ENCODE measurements around the gene CSF1R. TPM values are rescaled to one million over a fixed set of nuclear protein-coding genes. Genes with fewer than 3 reads are reported as not detected.
A peak's percentile ranks its signal among the peaks of the same experiment; 100 is the strongest.

Gene CSF1R
- total RNA-seq, 2 donors from 2014 or later, result 30.8 to 55.1 TPM

GRCh38 chr5:150122158-150122510, 35.8 kb upstream of the CSF1R start:
- DNase-seq (ENCODE audit: low spot score), result peak; percentile 77
- intact Hi-C loops (cut with DNase I), result no loop called here

- peak; percentile 40 for DNase-seq (ENCODE audit: low spot score)
- intact Hi-C loops (cut with DNase I), result no loop called here
Measured at GRCh38 chr5:150121448-150122157, 35.2 kb upstream of the CSF1R start.

GRCh38 chr5:150120617-150121447, 34.5 kb upstream of the CSF1R start:
- peak; percentile 68 for DNase-seq (ENCODE audit: low spot score)
- intact Hi-C loops (cut with DNase I), result no loop called here

DNA sequence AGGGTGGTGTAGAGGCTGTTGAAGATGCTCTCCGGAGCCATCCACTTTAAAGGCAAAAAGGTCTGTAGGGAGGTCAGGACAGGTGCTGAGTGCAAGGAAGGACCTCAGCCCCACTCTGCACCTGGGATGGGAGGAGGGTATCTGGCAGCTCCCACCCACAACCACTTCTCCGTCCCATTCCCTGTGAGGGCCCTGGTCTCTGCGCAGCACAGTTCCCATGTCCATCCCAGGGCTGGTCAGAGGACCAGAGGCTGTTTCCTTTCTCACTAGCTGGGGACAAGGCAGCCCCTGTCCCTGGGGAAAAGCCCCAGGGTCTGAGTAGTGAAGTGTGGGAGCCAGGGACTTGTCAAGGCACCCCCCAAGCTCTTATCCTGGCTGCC, 33.7 kb upstream of the CSF1R start:
- intact Hi-C loops (cut with DNase I), result no loop called here
- peak; percentile 67 for DNase-seq (ENCODE audit: low spot score)

DNA sequence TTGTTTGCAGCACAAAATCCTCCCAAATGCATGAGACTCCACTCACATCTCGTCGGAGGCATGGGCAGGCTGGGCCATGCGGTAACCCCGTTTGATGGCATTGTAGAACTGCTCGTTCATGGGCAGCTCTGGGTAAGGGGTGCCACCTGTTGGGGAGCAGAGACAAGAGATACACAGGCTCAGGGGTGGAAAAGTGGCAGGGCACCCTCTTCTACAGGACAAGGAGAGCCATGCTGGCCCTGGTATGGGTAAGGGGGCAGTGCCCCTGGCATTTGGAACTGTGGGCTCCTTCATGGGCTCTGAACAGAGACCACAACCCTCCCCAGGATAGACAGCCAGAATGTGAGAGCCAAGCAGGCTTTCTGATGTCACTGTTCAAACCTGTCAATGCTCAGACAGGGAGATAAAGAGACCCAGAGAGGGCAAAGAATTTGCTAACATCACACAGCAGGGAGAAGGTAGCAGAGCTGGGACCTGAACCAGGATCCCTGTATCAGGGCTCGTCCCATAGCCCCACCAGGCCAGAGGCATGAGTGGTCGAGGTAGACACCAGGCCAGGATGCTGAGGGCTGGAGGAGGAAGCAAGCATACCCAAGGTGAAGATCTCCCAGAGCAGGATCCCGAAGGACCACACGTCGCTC, 33.2 kb upstream of the CSF1R start:
- peak; percentile 23 for DNase-seq (ENCODE audit: low spot score)
- intact Hi-C loops (cut with DNase I), result no loop called here

DNA sequence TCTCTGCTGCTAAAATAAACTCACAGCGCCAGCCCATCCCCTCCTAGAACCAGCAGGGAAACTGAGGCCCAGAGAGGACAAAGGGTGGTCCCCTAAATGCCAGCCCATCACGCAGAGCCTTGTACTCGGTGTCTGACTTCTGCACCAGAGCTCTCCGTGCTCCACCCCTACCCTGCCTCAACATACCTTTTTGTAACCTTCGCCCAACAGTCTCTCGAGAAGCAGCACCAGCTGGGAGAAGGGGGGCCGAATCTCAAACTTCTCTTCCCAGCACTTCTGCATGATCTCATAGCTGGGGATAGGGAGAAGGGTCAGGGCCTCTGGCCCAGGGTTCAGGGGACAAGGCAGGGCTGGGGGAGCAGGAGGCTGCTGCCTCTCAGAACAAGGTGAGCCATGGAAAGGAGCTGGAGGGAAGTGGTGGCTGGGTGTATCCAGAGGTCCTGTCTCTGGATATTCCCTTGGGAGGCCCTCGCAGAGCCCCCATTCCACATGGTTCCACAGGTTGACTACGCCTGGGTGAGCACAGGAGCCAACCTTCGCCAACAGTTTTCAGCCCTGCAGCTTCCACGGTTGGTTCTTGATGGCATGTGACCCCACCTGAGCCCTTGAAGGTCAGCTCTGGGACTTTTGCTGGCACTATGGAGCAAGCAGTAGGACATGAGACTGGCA, 32.3 kb upstream of the CSF1R start:
- peak; percentile 69 for DNase-seq (ENCODE audit: low spot score)
- intact Hi-C loops (cut with DNase I), result no loop called here

GRCh38 chr5:150117945-150118560, 31.7 kb upstream of the CSF1R start:
- DNase-seq (ENCODE audit: low spot score), result peak; percentile 67
- intact Hi-C loops (cut with DNase I), result no loop called here

- intact Hi-C loops (cut with DNase I), result no loop called here
- DNase-seq (ENCODE audit: low spot score), result no peak
Measured at GRCh38 chr5:150116667-150117400, 30.5 kb upstream of the CSF1R start.

GRCh38 chr5:150114773-150115408, 28.5 kb upstream of the CSF1R start:
- intact Hi-C loops (cut with DNase I), result no loop called here
- no peak for DNase-seq (ENCODE audit: low spot score)

- intact Hi-C loops (cut with DNase I), result no loop called here
- DNase-seq (ENCODE audit: low spot score), result no peak
Measured at GRCh38 chr5:150114102-150114641, 27.8 kb upstream of the CSF1R start.

GRCh38 chr5:150113047-150113744, 26.8 kb upstream of the CSF1R start:
- intact Hi-C loops (cut with DNase I), result no loop called here
- DNase-seq (ENCODE audit: low spot score), result no peak

GRCh38 chr5:150112201-150113046, 26.1 kb upstream of the CSF1R start:
- intact Hi-C loops (cut with DNase I), result no loop called here
- DNase-seq (ENCODE audit: low spot score), result peak; percentile 94

DNA sequence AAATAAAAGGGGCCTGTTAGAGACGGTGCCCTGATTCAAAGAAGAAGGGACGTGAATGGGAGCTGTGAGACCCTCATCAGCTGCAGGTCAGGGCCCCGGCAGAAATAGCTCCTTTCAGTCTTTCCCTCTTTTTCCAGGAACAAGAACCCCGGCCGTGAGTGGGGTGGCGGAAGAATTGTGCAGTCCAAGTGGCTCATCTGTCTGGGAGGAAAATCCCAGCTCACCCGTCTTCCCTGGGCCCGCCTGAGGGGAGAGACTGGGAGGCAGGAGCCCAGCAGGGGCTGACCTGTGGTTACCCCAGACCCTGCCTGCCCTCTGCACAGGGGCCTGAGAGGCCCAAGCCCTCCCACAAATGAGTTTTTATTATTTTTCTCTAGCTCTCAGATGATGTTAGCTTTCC, 24.8 kb upstream of the CSF1R start:
- DNase-seq (ENCODE audit: low spot score), result no peak
- intact Hi-C loops (cut with DNase I), result no loop called here

DNA sequence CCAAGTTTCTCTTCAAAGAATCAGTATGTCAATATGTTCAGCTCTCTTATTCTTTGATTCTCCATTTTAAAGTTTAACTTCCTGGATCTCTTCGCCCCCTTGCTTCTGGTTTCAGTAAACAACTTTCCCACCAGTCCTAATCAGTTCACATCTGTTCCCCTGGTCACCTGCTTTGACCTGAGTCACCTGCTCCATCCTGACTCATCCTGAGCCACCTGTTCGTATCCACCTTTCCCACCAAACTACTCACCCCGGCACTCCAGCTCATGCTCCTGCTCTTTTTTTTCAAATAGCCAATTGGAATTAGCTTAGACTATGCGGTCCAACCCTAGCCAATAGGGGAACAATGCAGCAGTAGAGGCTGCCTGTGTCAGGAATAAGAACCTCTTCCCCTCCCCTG, 23.6 kb upstream of the CSF1R start:
- no peak for DNase-seq (ENCODE audit: low spot score)
- intact Hi-C loops (cut with DNase I), result no loop called here

DNA sequence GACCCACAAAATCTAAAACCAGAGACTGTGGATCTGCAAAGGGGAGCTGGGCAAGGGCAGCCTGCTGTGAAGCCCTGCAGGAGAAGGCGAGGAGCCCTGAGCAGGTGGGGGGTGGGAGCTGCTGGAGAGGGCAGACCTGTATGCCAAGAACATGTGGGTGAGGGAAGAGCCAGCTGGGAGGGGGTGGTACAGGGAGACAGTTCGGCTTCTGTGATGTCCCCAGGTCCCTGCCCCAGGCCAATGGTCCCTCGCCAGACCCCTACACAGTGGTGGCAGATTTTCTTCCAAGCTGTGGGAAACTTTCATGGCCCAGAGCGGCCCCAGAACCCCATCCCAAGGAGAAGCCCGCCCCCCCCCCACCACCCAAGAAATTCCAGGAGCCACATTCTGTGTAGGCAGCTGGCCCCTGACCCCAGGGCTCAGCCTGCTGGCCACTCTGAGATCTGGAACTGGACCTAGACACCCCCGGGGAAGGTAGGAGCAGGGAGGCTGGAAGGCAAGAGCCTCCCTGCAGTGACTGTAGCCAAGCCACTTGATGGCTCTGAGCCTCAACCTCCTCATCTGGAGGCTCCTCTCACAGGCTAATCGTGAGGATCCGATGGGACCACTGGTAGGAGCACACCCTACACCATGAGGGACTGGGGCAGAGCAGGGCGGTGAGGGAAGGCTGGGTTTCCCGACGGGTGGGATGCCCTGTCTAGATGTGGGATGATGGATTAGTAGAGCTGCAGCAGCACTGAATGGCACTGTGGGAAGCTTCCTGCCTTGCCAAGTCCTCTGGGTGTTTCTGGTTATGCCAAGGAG, 22.6 kb upstream of the CSF1R start:
- intact Hi-C loops (cut with DNase I), result no loop called here
- peak; percentile 67 for DNase-seq (ENCODE audit: low spot score)

GRCh38 chr5:150107909-150108447, 21.6 kb upstream of the CSF1R start:
- intact Hi-C loops (cut with DNase I), result no loop called here
- DNase-seq (ENCODE audit: low spot score), result no peak
